Esophagus (tissue), 2 donors: ENCODE measurements around the gene RBPMS2. TPM values are rescaled to one million over a fixed set of nuclear protein-coding genes. Genes with fewer than 3 reads are reported as not detected.
A peak's percentile ranks its signal among the peaks of the same experiment; 100 is the strongest.
"Not testable (repeated sequence)": the region's sequence is repeated elsewhere in the genome, so short reads cannot be mapped to it uniquely, and the experiment has no call there.

Experiments
- H3K27ac ChIP-seq, 2 donors: one replicate each; pipeline ENCODE4 v1.5.1; 2013; ENCODE audit warnings: low read depth in 2 of 2, mild to moderate bottlenecking in 2 of 2, inconsistent platforms in 1 of 2, low read length in 1 of 2, moderate library complexity in 1 of 2
- H3K27me3 ChIP-seq, 2 donors: one replicate each; pipeline ENCODE4 v1.6.1; 2013; ENCODE audit warnings: low read length in 2 of 2, control low read depth in 1 of 2, mild to moderate bottlenecking in 1 of 2; ENCODE audit not compliant: insufficient read depth in 2 of 2, control insufficient read depth in 1 of 2
- H3K36me3 ChIP-seq, 2 donors: one replicate each; pipeline ENCODE4 v1.6.1; 2013; ENCODE audit warnings: low read length in 1 of 2; ENCODE audit not compliant: control insufficient read depth in 2 of 2, insufficient read depth in 2 of 2
- H3K4me1 ChIP-seq, 2 donors: one replicate each; pipeline ENCODE4 v1.6.1; 2013; ENCODE audit warnings: low read length in 1 of 2; ENCODE audit not compliant: control insufficient read depth in 2 of 2, insufficient read depth in 2 of 2
- H3K4me3 ChIP-seq, 2 donors: one replicate each; pipeline ENCODE4 v1.5.1; 2013; ENCODE audit warnings: low read length in 2 of 2, mild to moderate bottlenecking in 2 of 2, low read depth in 1 of 2, moderate library complexity in 1 of 2
- H3K9me3 ChIP-seq, 2 donors: one replicate each; pipeline ENCODE4 v1.6.1; 2013; ENCODE audit warnings: mild to moderate bottlenecking in 2 of 2, low read depth in 1 of 2, low read length in 1 of 2, moderate library complexity in 1 of 2; ENCODE audit not compliant: control insufficient read depth in 2 of 2, insufficient read depth in 1 of 2
- WGBS, 2 donors: extraction: QIAGEN DNeasy Blood & Tissue Kit; methylation state at CpG; one replicate each; pipeline ENCODE4 v1.1.7; 2013; 5-methylcytosine and 5-hydroxymethylcytosine counted together
- polyA plus RNA-seq, 2 donors: library from polyadenylated mRNA; stranded (reverse); fragments of 200-250 nt; gene quantifications; one replicate each; pipeline ENCODE4 v1.2.3, GENCODE V29; 2013
- donor health status: healthy with polysubstance abuse.
- donor health status: Bipolar disorder and iron deficiency.

RBPMS2 gene
- polyA plus RNA-seq: 1 to 10 TPM; 5.2 to 7.9 TPM

DNA sequence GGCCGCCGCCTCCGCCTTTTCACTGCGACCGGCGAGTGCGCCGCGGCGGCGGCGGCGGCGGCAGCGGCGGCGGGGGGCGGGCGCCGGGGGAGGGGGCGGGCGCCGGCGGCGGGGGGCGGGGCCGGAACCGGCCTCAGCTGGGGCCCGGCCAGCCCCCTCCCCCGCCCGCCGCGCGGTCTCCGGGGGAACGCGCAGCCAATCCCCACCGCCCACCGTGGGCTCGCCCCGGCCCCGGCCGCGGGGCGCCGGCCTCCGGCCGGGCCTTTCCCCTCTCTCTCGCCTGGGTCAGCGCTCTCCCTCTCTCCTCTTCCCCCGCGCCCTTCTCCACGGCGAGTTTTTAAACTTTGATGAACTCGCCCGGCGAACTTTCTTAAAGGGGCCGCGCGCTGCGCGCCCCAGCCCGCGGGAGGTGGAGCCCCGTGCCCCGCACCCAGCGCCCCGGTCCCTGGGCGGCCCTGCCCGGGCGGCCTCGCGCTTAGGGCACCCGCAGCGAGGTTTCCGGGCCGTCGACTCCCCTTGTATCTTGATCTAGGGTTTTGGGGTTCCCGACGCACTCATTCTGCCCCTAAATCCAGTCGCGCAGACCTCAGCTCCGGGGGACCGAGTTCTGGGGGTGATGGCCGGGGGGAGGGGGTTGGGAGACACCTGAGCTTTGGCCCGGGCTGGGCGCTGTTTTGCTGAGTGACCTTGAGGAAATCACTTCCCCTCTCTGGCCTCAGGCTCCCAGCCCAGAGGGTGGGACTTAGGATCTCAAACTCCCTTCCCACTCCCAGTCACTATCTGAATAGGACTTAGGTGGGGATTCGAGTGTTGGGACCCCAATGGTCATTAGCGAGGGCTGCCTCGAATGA lies at the start of gene RBPMS2:
Gene RBPMS2 (minus strand): TSS at position 39 of the 851 bp plus-strand sequence. CDS start 270 bp downstream, outside the sequence.
- no peaks in the 10 kb centered on the region for H3K27me3 ChIP-seq
- no peaks in the 10 kb centered on the region for H3K36me3 ChIP-seq
- H3K27ac ChIP-seq: peak within 1 kb of the TSS; percentile 77 to 80
- peaks cover 0 to 2% of the 10 kb centered on the region in 2 donors for H3K4me1 ChIP-seq
- H3K9me3 ChIP-seq: no peaks in the 10 kb centered on the region
- WGBS, 2 donors: 1% methylated on average over 43 to 73 of the region's 90 CpGs
- peak within 1 kb of the TSS; percentile 49 to 75 for H3K4me3 ChIP-seq

- H3K9me3 ChIP-seq: no peaks in the 10 kb centered on the region
- peak overlapping the region; percentile 41 to 53 for H3K4me3 ChIP-seq
- 1% methylated on average over 17 of the region's 17 CpGs for WGBS, 2 donors
- H3K36me3 ChIP-seq: no peaks in the 10 kb centered on the region
- H3K4me1 ChIP-seq: peaks cover 6 to 8% of the 10 kb centered on the region in 2 donors
- H3K27ac ChIP-seq: peak overlapping the region in 1 of 2 donors; percentile 12
- no peaks in the 10 kb centered on the region for H3K27me3 ChIP-seq
Observed at GRCh38 chr15:64824929-64825430, 49.6 kb upstream of the RBPMS2 start.

DNA sequence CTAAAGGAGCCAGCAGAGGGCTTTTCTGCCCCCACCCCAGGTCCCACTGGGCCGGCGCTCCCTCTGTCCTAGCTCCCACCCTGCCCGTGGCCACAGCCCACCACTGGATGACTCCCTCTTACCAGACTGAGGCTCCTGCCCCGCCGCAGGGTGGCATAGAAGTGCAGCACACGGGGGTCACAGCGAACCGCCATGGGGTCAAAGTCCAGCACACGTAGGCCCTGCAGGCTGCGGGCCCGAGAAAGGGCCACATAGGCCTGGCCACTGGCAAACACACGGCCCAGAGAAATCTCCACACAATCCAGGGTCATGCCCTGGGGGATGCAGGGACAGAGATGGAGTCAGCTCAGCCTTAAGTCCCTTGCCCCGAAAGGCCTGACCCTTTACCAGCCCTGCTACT lies 41.1 kb upstream of the RBPMS2 start:
- no peaks in the 10 kb centered on the region for H3K27me3 ChIP-seq
- no peak overlapping the region for H3K4me3 ChIP-seq
- 81 to 94% methylated on average over 12 to 13 of the region's 13 CpGs for WGBS, 2 donors
- H3K36me3 ChIP-seq: peaks cover 0 to 3% of the 10 kb centered on the region in 2 donors
- no peaks in the 10 kb centered on the region for H3K9me3 ChIP-seq
- no peak overlapping the region for H3K27ac ChIP-seq
- H3K4me1 ChIP-seq: no peaks in the 10 kb centered on the region

- H3K9me3 ChIP-seq, H3K4me3 ChIP-seq, H3K27ac ChIP-seq, H3K27me3 ChIP-seq, H3K36me3 ChIP-seq, H3K4me1 ChIP-seq: not testable (repeated sequence)
- WGBS, 2 donors: 72 to 83% methylated on average over 4 of the region's 4 CpGs
Observed at GRCh38 chr15:64814965-64815364, 39.6 kb upstream of the RBPMS2 start.

DNA sequence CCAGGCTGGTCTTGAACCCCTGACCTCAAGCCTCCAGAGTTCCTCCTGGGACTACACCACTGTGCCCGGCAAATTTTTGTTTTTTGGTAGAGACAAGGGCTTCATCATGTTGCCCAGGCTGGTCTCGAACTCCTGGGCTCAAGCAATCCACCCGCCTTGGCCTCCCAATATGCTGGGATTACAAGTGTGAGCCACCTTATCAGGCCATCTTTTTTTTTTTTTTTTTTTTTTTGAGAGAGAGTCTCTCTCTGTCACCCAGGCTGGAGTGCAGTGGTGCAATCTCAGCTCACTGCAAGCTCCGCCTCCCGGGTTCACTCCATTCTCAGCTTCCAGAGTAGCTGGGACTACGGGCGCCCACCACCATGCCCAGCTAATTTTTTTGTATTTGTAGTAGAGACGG lies 38.9 kb upstream of the RBPMS2 start:
- H3K4me3 ChIP-seq, H3K4me1 ChIP-seq, H3K9me3 ChIP-seq, H3K27me3 ChIP-seq, H3K36me3 ChIP-seq, H3K27ac ChIP-seq: not testable (repeated sequence)
- 94 to 95% methylated on average over 8 of the region's 8 CpGs for WGBS, 2 donors

GRCh38 chr15:64813075-64813474 lies 37.7 kb upstream of the RBPMS2 start:
- Histone ChIP-seq H3K4me3 (no peak overlapping the region), H3K27me3 (no peaks in the 10 kb centered on the region), H3K27ac (no peak overlapping the region), H3K36me3 (no peaks in the 10 kb centered on the region), H3K4me1 (no peaks in the 10 kb centered on the region), H3K9me3 (no peaks in the 10 kb centered on the region)
- 68 to 80% methylated on average over 6 of the region's 6 CpGs for WGBS, 2 donors

- no peaks in the 10 kb centered on the region for H3K4me1 ChIP-seq
- H3K27ac ChIP-seq: peak overlapping the region in 1 of 2 donors; percentile 40
- no peaks in the 10 kb centered on the region for H3K36me3 ChIP-seq
- H3K9me3 ChIP-seq: no peaks in the 10 kb centered on the region
- no peak overlapping the region for H3K4me3 ChIP-seq
- 80 to 86% methylated on average over 5 to 6 of the region's 6 CpGs for WGBS, 2 donors
- no peaks in the 10 kb centered on the region for H3K27me3 ChIP-seq
Observed at GRCh38 chr15:64810497-64811326, 35.3 kb upstream of the RBPMS2 start.

- no peaks in the 10 kb centered on the region for H3K4me1 ChIP-seq
- 29 to 33% methylated on average over 14 of the region's 14 CpGs for WGBS, 2 donors
- H3K9me3 ChIP-seq: no peaks in the 10 kb centered on the region
- H3K27ac ChIP-seq: peak overlapping the region in 1 of 2 donors; percentile 42
- no peaks in the 10 kb centered on the region for H3K36me3 ChIP-seq
- no peak overlapping the region for H3K4me3 ChIP-seq
- H3K27me3 ChIP-seq: no peaks in the 10 kb centered on the region
Observed at GRCh38 chr15:64809649-64810496, 34.5 kb upstream of the RBPMS2 start.
